Peyer's patch (tissue), 4 donors: ENCODE results near the gene IFNL4.

ENCODE experiments used
- POLR2A ChIP-seq, 2 donors: fragments of 450-650 bp; IDR thresholded peaks; one replicate each; pipeline ENCODE4 v1.5.1; 2017; ENCODE audit warnings: antibody characterized with exemption in 2 of 2, mild to moderate bottlenecking in 2 of 2, moderate library complexity in 2 of 2
- TF ChIP-seq, protein P1 (sequence below), 6 experiments: fragments of 450-650 bp in 4 of 6; fragments of 200-600 bp in 2 of 6; sonication (generic) in 1 of 6; IDR thresholded peaks; one replicate each; pipeline ENCODE4 v1.5.1; 2017 to 2019; ENCODE audit warnings: antibody characterized with exemption in 6 of 6, mild to moderate bottlenecking in 3 of 6, moderate library complexity in 1 of 6

GRCh38 chr19:39200803-39201115 lies 47.9 kb downstream of the IFNL4 start:
- TF ChIP-seq POLR2A (IDR thresholded peaks at IDR 0.05): no peak
- TF ChIP-seq, protein P1, sequence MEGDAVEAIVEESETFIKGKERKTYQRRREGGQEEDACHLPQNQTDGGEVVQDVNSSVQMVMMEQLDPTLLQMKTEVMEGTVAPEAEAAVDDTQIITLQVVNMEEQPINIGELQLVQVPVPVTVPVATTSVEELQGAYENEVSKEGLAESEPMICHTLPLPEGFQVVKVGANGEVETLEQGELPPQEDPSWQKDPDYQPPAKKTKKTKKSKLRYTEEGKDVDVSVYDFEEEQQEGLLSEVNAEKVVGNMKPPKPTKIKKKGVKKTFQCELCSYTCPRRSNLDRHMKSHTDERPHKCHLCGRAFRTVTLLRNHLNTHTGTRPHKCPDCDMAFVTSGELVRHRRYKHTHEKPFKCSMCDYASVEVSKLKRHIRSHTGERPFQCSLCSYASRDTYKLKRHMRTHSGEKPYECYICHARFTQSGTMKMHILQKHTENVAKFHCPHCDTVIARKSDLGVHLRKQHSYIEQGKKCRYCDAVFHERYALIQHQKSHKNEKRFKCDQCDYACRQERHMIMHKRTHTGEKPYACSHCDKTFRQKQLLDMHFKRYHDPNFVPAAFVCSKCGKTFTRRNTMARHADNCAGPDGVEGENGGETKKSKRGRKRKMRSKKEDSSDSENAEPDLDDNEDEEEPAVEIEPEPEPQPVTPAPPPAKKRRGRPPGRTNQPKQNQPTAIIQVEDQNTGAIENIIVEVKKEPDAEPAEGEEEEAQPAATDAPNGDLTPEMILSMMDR (IDR thresholded peaks at IDR 0.05): no peak
